ENCODE results near the gene MYBPC2.
"Not testable (repeated sequence)": the region's sequence is repeated elsewhere in the genome, so short reads cannot be mapped to it uniquely, and the experiment has no call there.

Gene MYBPC2

DNA sequence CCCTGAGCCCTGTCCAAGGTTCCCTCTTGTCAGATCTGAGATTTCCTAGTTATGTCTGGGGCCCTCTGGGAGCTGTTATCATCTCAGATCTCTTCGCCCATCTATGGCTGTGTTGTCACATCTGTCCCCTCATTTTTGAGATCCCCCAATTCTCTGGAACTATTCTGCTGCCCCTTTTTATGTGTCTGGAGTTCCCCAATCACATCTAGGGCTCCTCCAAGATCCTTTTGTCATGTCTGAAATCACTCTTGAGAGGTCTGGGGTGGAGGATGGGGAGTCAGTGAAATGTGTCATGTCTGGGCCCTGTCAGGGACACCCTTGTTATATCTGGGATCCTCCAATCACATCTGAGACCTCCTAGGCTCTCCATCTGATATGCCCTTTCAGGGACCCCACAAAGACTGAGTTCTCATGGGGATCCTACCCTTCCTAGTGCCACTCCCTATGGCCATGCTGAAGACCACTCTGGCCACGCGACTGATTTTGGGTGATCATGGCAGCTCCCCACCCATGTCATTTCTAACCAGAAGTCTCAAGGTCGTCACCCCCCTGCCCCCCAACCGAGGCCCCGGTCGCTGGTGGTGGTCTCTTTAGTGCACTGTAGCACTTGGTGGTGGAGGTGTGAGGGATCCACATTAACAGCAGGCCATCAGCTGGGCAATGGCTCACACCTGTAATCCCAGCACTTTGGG lies 3.8 kb upstream of the MYBPC2 start:
- no peak for DNase-seq (ENCODE audit: low read depth)

DNA sequence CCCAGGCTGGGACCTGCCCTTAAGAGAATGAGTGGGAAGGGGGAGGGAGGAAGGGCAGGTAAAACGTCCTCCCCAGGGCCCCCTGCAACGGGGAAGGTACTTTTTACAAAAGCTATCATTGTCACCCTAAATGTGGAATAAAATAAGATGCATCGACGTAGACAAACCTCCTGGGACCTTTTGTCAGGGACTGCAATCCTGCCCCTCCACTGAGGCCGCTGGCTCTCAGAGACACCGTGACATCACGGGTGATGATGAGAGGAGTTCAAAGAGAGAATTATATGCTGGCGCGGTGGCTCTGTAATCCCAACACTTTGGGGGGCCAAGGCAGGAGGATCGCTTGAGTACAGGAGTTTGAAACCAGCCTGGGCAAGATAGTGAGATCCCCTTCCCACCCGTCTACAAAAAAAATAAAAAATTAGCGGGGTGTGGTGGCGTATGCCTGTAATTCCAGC lies 1.8 kb upstream of the MYBPC2 start:
- no peak for DNase-seq (ENCODE audit: low read depth)

DNA sequence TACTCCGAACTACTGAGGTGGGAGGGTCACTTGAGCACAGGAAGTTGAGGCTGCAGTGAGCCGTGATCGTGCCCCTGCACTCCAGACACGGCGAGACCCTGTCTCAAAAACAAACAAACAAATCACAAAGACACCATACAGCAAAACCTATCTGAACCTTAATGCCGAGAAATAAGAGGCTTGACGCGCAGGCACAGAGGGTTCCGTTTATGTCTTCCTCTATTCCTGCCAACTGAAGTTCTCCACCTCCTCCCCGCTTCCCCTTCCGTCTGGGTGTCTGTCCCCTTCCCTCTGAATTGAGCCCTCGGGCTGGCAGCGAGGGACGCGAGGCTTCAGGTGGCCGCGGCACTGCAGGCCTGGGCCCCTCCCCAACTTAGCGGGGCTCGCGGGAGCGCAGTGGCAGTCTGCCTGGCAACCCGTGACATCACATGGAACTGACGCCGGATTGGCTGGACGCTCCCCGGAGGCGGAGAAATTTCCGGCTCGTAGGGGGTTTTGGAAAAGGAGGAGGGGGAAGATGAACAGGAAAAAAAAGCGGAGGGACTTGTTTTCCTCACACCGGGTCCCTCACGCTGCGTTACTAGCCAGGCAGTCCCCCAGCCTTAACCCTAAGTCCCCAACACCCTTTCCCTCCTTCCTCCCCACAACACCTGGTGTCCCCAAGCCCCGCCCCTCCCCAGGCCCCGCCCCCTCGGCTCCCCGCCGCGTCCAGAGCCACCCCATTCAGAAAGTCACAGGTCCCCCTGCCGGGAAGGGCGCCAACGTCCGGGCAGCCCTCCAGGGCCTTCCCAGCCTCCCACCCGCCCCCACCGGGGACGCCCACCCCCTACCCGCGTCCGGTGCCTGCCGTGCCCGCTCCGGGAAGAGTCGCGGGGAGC lies 1.1 kb upstream of the MYBPC2 start:
- DNase-seq (ENCODE audit: low read depth), result no peak

DNA sequence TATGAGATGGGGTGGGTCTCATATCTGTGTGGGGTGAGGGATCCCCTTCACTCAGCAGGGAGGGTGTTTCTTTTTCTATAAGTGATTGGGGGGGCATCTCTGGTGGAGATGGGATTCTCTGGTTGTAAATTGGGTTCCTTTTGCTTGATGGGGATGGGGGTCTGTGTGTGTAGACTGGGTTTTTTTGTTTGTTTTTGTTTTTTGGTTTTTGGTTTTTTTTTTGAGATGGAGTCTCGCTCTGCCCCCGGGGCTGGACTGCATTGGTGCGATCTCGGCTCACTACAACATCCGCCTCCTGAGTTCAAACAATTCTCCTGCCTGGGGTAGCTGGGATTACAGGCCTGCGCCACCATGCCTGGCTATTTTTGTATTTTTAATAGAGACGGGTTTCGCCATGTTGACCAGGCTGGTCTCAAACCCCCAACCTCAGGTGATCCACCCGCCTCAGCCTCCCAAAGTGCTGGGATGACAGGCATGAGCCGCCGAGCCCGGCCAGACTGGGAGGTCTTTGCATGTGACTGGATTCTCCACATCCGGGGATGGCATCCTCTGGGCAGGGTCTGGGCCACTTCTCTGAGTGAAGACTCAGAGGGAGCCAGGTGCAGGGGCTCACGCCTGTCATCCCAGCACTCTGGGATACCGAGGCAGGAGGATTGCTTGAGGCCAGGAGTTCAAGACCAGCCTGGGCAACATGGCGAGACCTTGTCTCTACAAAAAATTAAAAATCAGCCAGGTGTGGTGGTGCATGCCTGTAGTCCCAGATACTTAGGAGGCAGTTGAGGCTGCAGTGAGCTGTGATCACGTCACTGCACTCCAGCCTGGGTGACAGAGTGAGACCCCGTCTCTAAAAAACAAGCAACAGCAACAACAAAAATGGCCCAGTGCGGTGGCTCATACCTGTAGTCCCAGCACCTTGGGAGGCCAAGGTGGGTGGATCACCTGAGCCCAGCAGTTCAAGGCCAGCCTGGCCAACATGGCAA lies 799 bp downstream of the MYBPC2 start:
- no peak for DNase-seq (ENCODE audit: low read depth)

DNA sequence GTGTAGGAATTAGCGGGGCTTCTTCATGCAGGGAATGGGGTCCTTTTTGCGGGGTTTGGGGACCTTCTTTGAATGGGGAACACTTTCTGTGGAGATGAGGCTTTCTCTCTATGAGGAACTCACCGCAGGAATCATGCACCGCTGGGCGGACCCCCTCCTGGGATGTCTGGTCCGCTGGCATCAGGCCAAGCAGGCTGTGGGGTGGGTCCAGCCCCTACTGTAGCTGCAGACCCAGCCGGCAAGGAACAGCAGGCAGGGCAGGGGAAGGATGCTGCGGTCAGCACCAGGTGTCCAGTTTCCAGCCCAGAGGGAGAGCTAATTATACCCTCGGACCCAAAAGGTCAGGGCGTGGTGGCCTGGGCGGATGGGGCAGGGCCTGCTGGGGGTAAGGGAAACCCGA lies 1.8 kb downstream of the MYBPC2 start:
- no peak for DNase-seq (ENCODE audit: low read depth)

DNA sequence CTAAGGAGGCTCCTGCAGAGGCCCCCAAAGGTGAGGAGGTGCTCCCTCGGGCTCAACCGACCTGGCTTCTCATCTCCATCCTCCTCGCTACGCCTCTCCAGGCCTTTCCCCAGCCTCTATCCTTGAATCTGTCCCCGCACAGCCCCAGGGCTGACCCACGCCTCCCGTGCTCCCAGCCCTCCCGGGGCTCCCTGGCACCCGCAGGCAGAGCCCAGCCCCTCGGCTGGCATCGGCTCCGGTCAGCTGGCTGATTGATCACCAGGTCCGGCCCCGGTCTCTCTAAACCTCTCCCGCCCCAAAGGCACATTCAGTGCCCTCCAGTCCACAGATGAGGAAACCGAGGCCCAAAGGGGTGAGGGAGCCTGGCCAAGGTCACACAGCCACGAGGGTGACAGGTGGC lies 2.5 kb downstream of the MYBPC2 start:
- no peak for DNase-seq (ENCODE audit: low read depth)

DNA sequence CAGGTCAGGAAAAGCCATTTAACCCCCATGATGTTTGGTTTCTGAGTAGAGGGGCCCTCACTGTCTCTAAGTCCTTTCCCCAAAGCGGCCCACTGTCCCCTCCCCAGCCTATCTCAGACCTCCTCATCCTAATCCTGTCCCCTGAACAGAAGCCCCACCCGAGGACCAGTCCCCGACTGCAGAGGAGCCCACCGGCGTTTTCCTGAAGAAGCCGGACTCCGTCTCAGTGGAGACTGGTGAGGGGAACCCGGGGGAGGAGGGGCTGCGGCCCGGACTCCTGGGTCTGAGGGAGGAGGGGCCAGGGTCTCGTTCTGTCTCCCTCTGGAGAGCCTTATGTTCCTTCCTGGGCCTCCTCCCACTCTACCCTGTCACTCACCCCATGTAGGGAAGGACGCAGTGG lies 2.9 kb downstream of the MYBPC2 start:
- DNase-seq (ENCODE audit: low read depth), result no peak

DNA sequence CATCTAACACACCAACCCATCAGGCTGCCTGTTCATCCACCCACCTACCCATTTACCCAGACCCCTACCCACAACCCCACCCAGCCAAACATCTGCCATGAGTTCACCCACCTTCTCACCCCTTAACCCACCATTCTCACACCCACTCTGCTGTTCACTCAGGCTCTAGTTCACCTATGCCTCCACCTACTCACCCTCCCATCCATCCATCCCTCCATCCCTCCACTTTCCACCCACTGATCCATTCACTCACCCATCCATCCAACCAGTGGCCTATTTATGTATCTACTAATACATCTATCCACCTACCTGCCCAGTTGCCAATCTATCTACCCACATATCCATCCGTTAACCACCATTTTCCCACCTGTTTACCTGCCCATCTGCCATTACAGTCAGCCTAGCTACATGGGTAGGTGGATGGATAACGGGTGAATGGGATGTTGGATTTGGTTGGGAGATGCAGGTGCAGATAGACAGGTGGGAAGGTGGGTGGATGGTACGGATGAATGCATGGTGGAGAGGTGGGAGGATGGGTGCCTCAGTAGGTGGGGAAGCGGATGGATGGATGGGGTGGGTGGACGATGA lies 5.3 kb downstream of the MYBPC2 start:
- DNase-seq (ENCODE audit: low read depth), result no peak

DNA sequence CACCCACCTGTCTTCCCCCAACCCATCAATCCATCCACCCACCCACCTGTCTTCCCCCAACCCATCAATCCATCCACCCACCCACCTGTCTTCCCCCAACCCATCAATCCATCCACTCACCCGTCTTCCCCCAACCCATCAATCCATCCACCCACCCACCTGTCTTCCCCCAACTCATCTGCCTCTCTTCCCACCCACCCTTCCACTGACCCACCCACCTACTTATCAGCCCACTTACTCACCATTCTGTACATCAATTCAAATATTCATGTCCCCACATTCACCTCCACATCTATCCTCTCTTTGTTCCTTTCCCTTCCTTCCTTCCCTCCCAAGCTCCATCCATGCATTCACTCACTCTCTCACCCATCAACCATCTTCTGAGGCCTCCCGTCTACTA lies 6.4 kb downstream of the MYBPC2 start:
- DNase-seq (ENCODE audit: low read depth), result not testable (repeated sequence)

DNA sequence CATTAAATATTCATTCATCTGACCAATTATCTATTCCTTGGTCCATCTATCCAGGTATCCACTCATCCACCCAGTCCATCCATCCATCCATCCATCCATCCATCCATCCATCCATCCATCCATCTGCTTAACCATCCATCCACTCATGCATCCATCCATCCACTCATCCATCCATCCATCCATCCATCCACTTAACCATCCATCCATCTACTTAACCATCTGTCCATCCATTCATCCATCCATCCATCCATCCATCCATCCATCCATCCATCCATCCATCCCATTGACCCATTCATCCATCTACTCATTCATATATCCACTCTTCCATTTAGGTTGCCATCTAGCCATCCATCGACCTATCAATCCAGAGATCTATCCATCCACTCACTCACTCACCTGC lies 11.4 kb downstream of the MYBPC2 start:
- DNase-seq (ENCODE audit: low read depth), result no peak

DNA sequence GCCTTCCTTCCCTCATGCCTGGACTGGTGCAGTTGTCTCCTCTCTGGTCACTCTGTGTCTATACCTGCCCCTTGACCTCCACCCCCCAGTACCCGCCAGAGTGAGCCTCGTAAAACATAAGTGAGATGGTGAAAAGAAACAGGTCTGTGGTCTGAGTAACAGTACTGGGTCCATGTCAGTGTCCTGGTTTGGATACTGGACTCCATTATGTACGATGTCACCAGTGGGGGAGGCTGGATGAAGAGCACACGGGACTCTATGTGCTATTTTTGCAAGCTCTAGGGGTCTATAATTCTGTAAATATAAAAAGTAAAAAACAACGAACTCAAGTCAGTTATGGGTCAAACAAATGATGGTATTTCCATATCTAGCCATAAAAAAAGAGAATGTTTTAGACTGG lies 14.4 kb downstream of the MYBPC2 start:
- DNase-seq (ENCODE audit: low read depth), result no peak

DNA sequence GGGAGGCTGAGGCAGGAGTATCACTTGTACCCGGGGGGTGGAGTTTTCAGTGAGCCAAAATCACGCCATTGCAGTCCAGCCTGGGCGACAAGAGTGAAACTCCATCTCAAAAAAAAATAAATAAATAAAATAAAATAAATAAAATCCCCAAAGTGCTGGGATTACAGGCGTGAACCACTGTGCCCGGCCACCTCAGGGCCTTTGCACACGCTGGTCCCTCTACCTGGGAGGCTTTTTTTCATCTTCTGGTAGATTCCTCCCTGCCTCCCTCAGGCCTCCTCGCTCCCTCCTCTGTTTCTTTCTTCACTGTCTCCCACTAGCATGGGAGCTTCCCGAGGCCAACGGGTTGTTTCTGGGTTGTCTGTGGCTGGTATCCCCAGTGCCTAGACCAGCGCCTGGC lies 15.1 kb downstream of the MYBPC2 start:
- no peak for DNase-seq (ENCODE audit: low read depth)

DNA sequence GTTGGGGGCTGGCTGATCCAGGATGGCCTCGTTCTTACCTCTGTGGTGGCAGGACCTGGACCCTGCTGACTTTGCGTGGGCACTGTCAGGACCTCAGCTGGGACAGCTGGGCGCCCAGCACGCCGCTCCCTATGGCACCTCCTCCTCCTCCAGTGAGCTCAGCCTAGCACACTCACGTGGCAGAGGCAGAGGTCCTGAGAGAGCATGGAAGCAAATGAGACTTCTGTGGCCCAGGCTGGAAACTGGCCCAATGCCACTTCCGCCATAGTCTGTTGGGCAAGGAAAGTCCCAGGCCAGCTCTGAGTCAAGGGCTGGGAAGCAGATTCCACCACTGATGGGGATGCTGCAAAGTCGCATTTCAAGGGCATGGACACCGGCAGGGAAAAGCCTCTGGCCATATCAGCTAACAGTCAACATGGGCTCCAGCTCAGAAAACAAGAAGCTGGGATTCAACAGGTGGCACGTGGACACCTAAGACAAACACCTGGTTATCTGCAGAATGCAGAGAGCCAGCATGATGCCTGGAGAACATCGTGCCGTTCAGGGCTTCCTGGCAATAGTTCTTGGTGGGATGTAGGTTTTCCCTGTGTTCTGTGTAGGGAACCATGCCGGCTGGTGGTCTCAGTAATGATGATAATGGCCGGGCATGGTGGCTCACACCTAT lies 16.7 kb downstream of the MYBPC2 start:
- no peak for DNase-seq (ENCODE audit: low read depth)

DNA sequence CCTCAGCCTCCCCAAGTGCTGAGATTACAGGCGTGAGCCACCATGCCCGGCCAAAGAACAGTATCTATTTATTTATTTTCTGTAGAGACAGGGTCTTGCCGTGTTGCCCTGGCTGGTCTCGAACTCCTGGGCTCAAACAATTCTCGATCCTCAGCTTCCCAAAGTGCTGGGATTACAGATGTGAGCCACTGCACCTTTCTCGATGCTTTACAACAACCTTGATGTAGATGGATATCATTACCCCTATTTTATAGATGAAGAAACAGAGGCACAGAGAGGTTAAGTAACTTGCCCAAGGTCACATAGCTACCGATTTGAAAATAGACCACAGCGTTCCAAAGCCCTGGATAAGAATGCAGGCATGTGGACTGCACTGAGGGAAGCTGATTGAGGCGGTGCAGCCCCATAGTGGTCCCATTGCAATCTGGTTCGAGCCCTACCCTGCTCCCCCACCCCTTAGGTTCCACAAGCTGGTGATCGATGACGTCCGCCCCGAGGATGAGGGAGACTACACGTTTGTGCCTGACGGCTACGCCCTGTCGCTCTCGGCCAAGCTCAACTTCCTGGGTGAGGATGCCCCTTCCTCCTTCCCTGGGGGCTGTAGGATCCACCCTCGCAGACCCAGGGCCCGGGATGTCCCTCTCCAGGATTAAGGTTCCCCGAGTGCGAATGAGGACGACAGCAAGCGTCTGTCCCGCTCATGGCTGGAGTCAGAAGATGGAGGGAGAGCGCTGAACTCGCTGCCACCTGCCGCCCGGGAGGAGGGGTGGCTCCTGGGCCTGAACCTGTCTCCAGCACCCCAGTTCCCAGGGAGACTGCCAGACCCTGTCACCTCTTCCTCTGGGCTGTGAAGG lies 17.9 kb downstream of the MYBPC2 start:
- no peak for DNase-seq (ENCODE audit: low read depth)

DNA sequence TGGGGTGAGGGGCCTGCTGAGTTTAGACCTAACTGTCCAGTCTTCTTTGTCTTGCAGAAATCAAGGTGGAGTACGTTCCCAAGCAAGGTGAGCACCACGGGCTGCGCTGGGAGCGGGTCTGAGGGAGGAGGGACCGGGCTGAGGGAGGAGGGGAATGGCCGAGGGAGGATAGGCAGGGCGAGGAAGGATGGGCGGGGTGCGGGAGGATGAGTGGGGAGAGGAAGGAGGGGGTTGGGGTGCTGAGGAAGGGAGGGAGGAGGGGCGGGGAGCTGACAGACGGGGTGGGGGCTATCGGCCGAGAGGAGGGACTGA lies 18.5 kb downstream of the MYBPC2 start:
- no peak for DNase-seq (ENCODE audit: low read depth)

DNA sequence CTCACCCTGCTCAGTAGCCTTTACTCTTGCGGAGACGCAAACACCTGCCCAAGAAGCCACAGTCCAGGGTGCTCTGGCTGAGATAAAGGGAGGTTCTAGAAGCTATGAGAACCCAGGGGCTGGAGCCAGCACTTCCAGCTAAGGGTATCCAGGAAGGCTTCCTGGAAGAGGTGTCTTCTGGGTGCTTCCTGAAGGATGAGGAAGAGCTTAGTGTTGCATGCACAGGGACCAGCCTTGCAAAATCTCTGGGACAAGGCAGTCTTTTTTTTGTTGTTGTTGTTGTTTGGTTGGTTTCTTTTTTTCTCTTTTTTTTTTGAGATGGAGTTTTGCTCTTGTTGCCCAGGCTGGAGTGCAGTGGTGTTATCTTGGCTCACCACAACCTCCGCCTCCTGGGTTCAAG lies 20.6 kb downstream of the MYBPC2 start:
- no peak for DNase-seq (ENCODE audit: low read depth)

DNA sequence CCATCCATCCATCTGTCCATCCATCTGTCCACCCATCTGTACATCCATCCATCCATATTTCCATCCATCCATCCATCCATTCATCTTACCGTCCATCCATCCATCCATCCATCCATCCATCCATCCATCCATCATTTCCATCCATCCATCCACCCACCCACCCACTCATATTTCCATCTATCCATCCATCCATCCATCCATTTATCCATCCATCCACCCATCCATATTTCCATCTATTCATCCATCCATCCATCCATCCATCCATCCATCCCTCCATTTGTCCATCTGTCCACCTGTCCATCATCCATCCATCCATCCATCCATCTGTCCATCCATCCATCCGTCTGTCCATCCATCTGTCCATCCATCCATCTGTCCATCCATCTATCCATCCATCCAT lies 23.3 kb downstream of the MYBPC2 start:
- DNase-seq (ENCODE audit: low read depth), result no peak

DNA sequence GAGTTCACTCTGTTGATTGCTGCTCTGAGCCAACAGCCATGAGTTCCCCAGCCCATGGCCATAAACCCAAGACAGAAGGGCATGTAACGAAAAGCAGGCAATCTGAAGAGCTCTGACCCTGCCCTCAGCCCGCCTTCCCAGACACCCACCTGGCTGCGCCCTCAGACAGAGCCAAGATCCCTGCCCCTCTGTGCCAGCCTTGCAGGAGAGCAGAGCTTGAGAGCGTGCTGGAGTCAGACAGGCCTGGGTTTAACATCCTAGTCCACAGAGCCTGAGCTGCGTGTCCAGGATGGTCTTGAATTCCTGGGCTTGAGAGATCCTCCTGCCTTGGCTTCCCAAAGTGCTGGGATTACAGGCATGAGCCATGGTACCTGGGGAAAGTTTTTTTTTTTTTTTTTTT lies 24.6 kb downstream of the MYBPC2 start:
- DNase-seq (ENCODE audit: low read depth), result no peak

DNA sequence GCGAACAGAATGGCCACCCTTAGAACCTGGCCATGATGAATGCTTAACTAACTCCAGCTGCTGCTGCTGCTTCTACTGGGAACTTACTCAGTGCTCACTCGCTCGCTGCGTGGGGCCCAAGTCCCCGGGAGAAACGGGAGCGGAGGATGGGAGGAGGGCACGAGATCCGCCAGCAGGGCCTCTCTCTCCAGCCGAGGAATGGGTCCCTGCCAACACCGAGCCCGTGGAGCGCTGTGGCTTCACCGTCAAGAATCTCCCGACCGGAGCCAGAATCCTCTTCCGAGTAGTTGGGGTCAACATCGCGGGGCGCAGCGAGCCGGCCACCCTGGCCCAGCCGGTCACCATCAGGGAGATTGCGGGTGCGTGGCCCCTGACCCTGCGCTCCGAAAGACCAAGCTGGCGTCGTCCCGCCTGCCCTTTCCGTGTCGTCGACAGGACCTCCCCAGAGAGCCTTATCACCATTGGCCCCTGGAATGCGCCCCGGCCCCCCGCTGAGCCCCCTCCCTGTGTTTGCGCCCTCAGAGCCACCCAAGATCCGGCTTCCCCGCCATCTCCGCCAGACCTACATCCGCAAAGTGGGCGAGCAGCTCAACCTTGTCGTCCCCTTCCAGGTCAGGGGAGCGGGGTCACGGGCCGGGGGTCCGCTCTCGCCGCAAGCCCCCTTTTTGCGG lies 25.8 kb downstream of the MYBPC2 start:
- no peak for DNase-seq (ENCODE audit: low read depth)

DNA sequence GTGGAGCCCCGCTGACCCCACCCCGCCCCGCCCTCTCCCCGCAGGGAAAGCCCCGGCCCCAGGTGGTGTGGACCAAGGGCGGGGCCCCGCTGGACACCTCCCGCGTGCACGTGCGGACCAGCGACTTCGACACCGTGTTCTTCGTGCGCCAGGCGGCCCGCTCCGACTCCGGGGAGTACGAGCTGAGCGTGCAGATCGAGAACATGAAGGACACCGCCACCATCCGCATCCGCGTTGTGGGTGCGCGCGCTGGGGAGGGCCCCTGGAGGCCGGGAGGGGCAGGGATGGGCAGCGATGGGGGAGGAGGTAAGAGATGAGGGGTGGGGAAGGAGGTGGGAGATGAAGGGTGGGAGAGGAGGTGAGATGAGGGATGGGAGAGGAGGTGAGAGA lies 26.4 kb downstream of the MYBPC2 start:
- no peak for DNase-seq (ENCODE audit: low read depth)

Measured in GM04503 (cell line).